IMR-90 (cell line): ENCODE measurements around the gene GLIS1. TPM values are rescaled to one million over a fixed set of nuclear protein-coding genes. Genes with fewer than 3 reads are reported as not detected.

Source experiments
- ATAC-seq: fragments of 200-7000 bp; cut with Tn5 transposase; 2 replicates; pipeline ENCODE4 v1.9.1; 2020; ENCODE audit warnings: low read depth, mild to moderate bottlenecking, moderate library complexity
- BruUV-seq: library from RNA; stranded (reverse); fragments of 400-500 nt; replicated peaks from 2 replicates; lab custom pipeline; 2021; lab: Mats Ljungman, UMichigan
- CTCF ChIA-PET: fragments of 300-600 bp; formaldehyde crosslinking; extraction: SDS; loops from one replicate; lab custom pipeline; 2021; ENCODE audit warnings: antibody characterized with exemption; lab: Yijun Ruan, JAX
- POLR2A ChIA-PET: fragments of 300-600 bp; sonication (Branson Sonifier 250); formaldehyde crosslinking; loops from one replicate; lab custom pipeline; 2022; ENCODE audit warnings: antibody characterized with exemption; ENCODE audit not compliant: unreplicated experiment; lab: Charles Lee
- DNase-seq: peaks from one replicate; pipeline ENCODE4 v3.0.0; 2013
- H2AFZ ChIP-seq: replicated peaks from 2 replicates; pipeline ENCODE3; 2013; ENCODE audit warnings: low read length, mild to moderate bottlenecking; ENCODE audit not compliant: poor library complexity
- H2AK5ac ChIP-seq: 2 replicates; pipeline ENCODE4 v1.6.1; 2013; ENCODE audit warnings: low read depth, low read length, inconsistent platforms
- H2AK9ac ChIP-seq: replicated peaks from 2 replicates; pipeline ENCODE3; 2013; ENCODE audit warnings: mild to moderate bottlenecking, low read depth, low read length, moderate library complexity; ENCODE audit not compliant: poor library complexity
- H2BK120ac ChIP-seq: 2 replicates; pipeline ENCODE4 v1.6.1; 2013; ENCODE audit warnings: low read depth, low read length, inconsistent platforms
- H2BK15ac ChIP-seq: 3 replicates; pipeline ENCODE4 v1.6.1; 2013; ENCODE audit warnings: low read depth, low read length, inconsistent platforms
- H2BK20ac ChIP-seq: 2 replicates; pipeline ENCODE4 v1.6.1; 2013; ENCODE audit warnings: low read depth, mild to moderate bottlenecking, inconsistent platforms, low read length, moderate library complexity
- H2BK5ac ChIP-seq: 2 replicates; pipeline ENCODE4 v1.6.1; 2013; ENCODE audit warnings: mild to moderate bottlenecking, low read depth, low read length, inconsistent platforms; ENCODE audit not compliant: poor library complexity, severe bottlenecking
- H3K14ac ChIP-seq: replicated peaks from 2 replicates; pipeline ENCODE4 v1.6.1; 2013; ENCODE audit warnings: low read depth, low read length, inconsistent platforms
- H3K18ac ChIP-seq: 2 replicates; pipeline ENCODE4 v1.6.1; 2013; ENCODE audit warnings: low read depth, low read length, control low read depth
- H3K23ac ChIP-seq: 2 replicates; pipeline ENCODE4 v1.6.1; 2013; ENCODE audit warnings: low read depth, low read length, inconsistent platforms
- H3K27ac ChIP-seq: 2 replicates; pipeline ENCODE4 v1.5.1; 2013; ENCODE audit warnings: mild to moderate bottlenecking, control low read depth, low read length; ENCODE audit not compliant: insufficient read depth
- H3K27me3 ChIP-seq: 2 replicates; pipeline ENCODE4 v1.6.1; 2013; ENCODE audit warnings: low read length; ENCODE audit not compliant: control insufficient read depth, insufficient read depth
- H3K36me3 ChIP-seq: 2 replicates; pipeline ENCODE4 v1.6.1; 2013; ENCODE audit warnings: low read length, mixed read lengths; ENCODE audit not compliant: control insufficient read depth, insufficient read depth
- H3K4ac ChIP-seq: 2 replicates; pipeline ENCODE4 v1.6.1; 2013; ENCODE audit warnings: low read depth, low read length, inconsistent platforms
- H3K4me1 ChIP-seq: 2 replicates; pipeline ENCODE4 v1.6.1; 2013; ENCODE audit warnings: low read length, mixed read lengths; ENCODE audit not compliant: control insufficient read depth, insufficient read depth
- H3K4me2 ChIP-seq: 2 replicates; pipeline ENCODE4 v1.6.1; 2013; ENCODE audit warnings: low read depth, mild to moderate bottlenecking, control low read depth, low read length, moderate library complexity
- H3K4me3 ChIP-seq: 2 replicates; pipeline ENCODE4 v1.5.1; 2013; ENCODE audit warnings: low read depth, mild to moderate bottlenecking, control low read depth, low read length, moderate library complexity; ENCODE audit not compliant: insufficient read depth
- H3K56ac ChIP-seq: 2 replicates; pipeline ENCODE4 v1.6.1; 2013; ENCODE audit warnings: low read length, inconsistent platforms; ENCODE audit not compliant: insufficient read depth; ENCODE audit errors: extremely low read depth
- H3K79me1 ChIP-seq, 2 experiments: 2 replicates each; pipeline ENCODE4 v1.6.1; 2013; ENCODE audit warnings: low read length in 2 of 2, inconsistent platforms in 1 of 2, low read depth in 1 of 2
- H3K9ac ChIP-seq: 2 replicates; pipeline ENCODE4 v1.6.1; 2013; ENCODE audit warnings: low read depth, low read length, control low read depth
- H3K9me1 ChIP-seq: 2 replicates; pipeline ENCODE4 v1.6.1; 2013; ENCODE audit warnings: low read length, inconsistent platforms; ENCODE audit not compliant: insufficient read depth
- H3K9me3 ChIP-seq: 2 replicates; pipeline ENCODE4 v1.6.1; 2013; ENCODE audit warnings: low read length; ENCODE audit not compliant: control insufficient read depth, insufficient read depth
- H4K20me1 ChIP-seq: 2 replicates; pipeline ENCODE4 v1.6.1; 2013; ENCODE audit warnings: low read length, inconsistent platforms; ENCODE audit not compliant: insufficient read depth
- H4K5ac ChIP-seq: 2 replicates; pipeline ENCODE4 v1.6.1; 2013; ENCODE audit warnings: mild to moderate bottlenecking, low read depth, low read length, control low read depth
- H4K8ac ChIP-seq, 2 experiments: 2 replicates each; pipeline ENCODE4 v1.6.1; 2013; ENCODE audit warnings: low read depth in 2 of 2, low read length in 2 of 2, control low read depth in 1 of 2, inconsistent platforms in 1 of 2
- H4K91ac ChIP-seq: 2 replicates; pipeline ENCODE4 v1.6.1; 2013; ENCODE audit warnings: low read depth, low read length, inconsistent platforms; ENCODE audit not compliant: insufficient read depth
- BHLHE40 ChIP-seq: fragments of 150-350 bp; IDR thresholded peaks from 2 replicates; pipeline ENCODE4 v1.6.1; 2016; ENCODE audit warnings: mild to moderate bottlenecking, low read depth, low read length
- CEBPB ChIP-seq: IDR thresholded peaks from 2 replicates; pipeline ENCODE4 v1.6.1; 2012; ENCODE audit warnings: low read depth, low read length, improper control_type of control experiment
- CHD1 ChIP-seq: IDR thresholded peaks from 2 replicates; pipeline ENCODE4 v1.6.1; 2012; ENCODE audit warnings: low read depth, low read length, improper control_type of control experiment
- CTCF ChIP-seq: conservative IDR thresholded peaks from 2 replicates; pipeline ENCODE4 v1.5.1; 2012; ENCODE audit warnings: mild to moderate bottlenecking, low read depth, low read length, improper control_type of control experiment
- FOS ChIP-seq: fragments of 150-350 bp; IDR thresholded peaks from 2 replicates; pipeline ENCODE4 v1.6.1; 2016; ENCODE audit warnings: low read depth, low read length
- MAFK ChIP-seq: IDR thresholded peaks from 2 replicates; pipeline ENCODE4 v1.6.1; 2012; ENCODE audit warnings: low read depth, low read length, improper control_type of control experiment
- MAZ ChIP-seq: IDR thresholded peaks from 2 replicates; pipeline ENCODE4 v1.6.1; 2012; ENCODE audit warnings: low read depth, mild to moderate bottlenecking, low read length, improper control_type of control experiment, moderate library complexity, borderline replicate concordance
- MXI1 ChIP-seq: IDR thresholded peaks from 2 replicates; pipeline ENCODE4 v1.6.1; 2012; ENCODE audit warnings: low read depth, mild to moderate bottlenecking, low read length, moderate library complexity, borderline replicate concordance
- NFE2L2 ChIP-seq: fragments of 150-350 bp; IDR thresholded peaks from 2 replicates; pipeline ENCODE4 v1.6.1; 2016; ENCODE audit warnings: low read depth, mild to moderate bottlenecking, low read length
- RCOR1 ChIP-seq: IDR thresholded peaks from 2 replicates; pipeline ENCODE4 v1.6.1; 2012; ENCODE audit warnings: mild to moderate bottlenecking, low read length, improper control_type of control experiment; ENCODE audit not compliant: insufficient replicate concordance
- RFX5 ChIP-seq: IDR thresholded peaks from 2 replicates; pipeline ENCODE4 v1.8.0; 2012; ENCODE audit warnings: low read depth, mild to moderate bottlenecking, low read length, moderate library complexity
- SMC3 ChIP-seq: fragments of 150-350 bp; IDR thresholded peaks from 2 replicates; pipeline ENCODE4 v1.6.1; 2016; ENCODE audit warnings: low read depth, mild to moderate bottlenecking, antibody characterized with exemption, low read length, moderate library complexity
- USF2 ChIP-seq: fragments of 150-350 bp; IDR thresholded peaks from 2 replicates; pipeline ENCODE4 v1.6.1; 2017; ENCODE audit warnings: mild to moderate bottlenecking, antibody characterized with exemption, low read length, low read depth
- WGBS, 2 experiments: methylation state at CpG; one replicate each; pipeline versions ENCODE4 v1.1.5 to v1.1.7; 2013; ENCODE audit warnings: missing lambda C conversion rate in 2 of 2; ENCODE audit not compliant: insufficient read length in 1 of 2; ENCODE audit errors: extremely low coverage in 2 of 2; 5-methylcytosine and 5-hydroxymethylcytosine counted together
- dilution Hi-C: fragments of 300-500 bp; cut with HindIII; formaldehyde crosslinking; loops from one replicate; pipeline ENCODE4 v1.14.3; 2018; ENCODE audit warnings: low sequenced_read_pairs; ENCODE audit not compliant: unreplicated experiment
- in situ Hi-C: fragments of 300-500 bp; cut with MboI; formaldehyde crosslinking; loops from 3 replicates; pipeline ENCODE4 v1.14.3; 2019; ENCODE audit warnings: low sequenced_read_pairs, inconsistent platforms, mixed read lengths
- intact Hi-C: fragments of 100-400 bp; cut with micrococcal nuclease; formaldehyde crosslinking; loops from 2 replicates; pipeline ENCODE4 v1.10.0; 2022
- polyA plus RNA-seq, 3 experiments: library from polyadenylated mRNA; depleted of rRNA; stranded (reverse); fragments of >200 nt; gene quantifications; 2 replicates each; pipeline ENCODE4 v1.2.3, GENCODE V29; 2012; ENCODE audit warnings: low replicate concordance in 1 of 3
- total RNA-seq: library from RNA; depleted of rRNA; stranded (reverse); fragments of >200 nt; gene quantifications from 2 replicates; pipeline ENCODE4 v1.2.3, GENCODE V29; 2012
- TF ChIP-seq, protein P1 (sequence below): fragments of 150-350 bp; IDR thresholded peaks from 2 replicates; pipeline ENCODE4 v1.6.1; 2016; ENCODE audit warnings: low read depth, mild to moderate bottlenecking, low read length, moderate library complexity, borderline replicate concordance

Gene GLIS1
- total and polyA plus RNA-seq, 2 of the 4 experiments (the other 2 are of a cell fraction) = 0.18 to 2.3 TPM

GRCh38 chr1:53603431-53603830 is 135.5 kb downstream of the GLIS1 start:
- no peak overlapping the region for H2BK20ac ChIP-seq
- no peak overlapping the region for H3K27ac ChIP-seq
- H4K5ac ChIP-seq = no peak overlapping the region
- no peaks in the 10 kb centered on the region; the same call in 1 of the 2 replicates for H3K36me3 ChIP-seq
- no peak overlapping the region for H2BK120ac ChIP-seq
- intact Hi-C loops = no loop called here
- no CpG with 5 or more reads among the region's 6 CpGs for WGBS, 2 experiments
- no peak overlapping the region for H3K4me2 ChIP-seq
- no peak overlapping the region for H3K56ac ChIP-seq
- H3K9me3 ChIP-seq = no peaks in the 10 kb centered on the region
- dilution Hi-C loops = no loop called here
- ChIA-PET CTCF (interaction anchor here (1.1 kb wide), 1 partner anchor 11 kb away, joined by 3 read pairs; no protein-coding TSS in a partner anchor), POLR2A (no interaction called here)
- H3K4me3 ChIP-seq = no peak overlapping the region
- H3K4ac ChIP-seq = no peak overlapping the region
- H3K14ac ChIP-seq = no peak overlapping the region
- no peak overlapping the region for H4K91ac ChIP-seq
- ATAC-seq (no peak), DNase-seq (no peak)
- TF ChIP-seq USF2 (no peak), BHLHE40 (no peak), RFX5 (no peak), CTCF (no peak), CEBPB (no peak), MAZ (no peak), CHD1 (no peak), NFE2L2 (no peak), FOS (no peak), MXI1 (no peak), SMC3 (no peak), MAFK (no peak), RCOR1 (no peak)
- TF ChIP-seq, protein P1, sequence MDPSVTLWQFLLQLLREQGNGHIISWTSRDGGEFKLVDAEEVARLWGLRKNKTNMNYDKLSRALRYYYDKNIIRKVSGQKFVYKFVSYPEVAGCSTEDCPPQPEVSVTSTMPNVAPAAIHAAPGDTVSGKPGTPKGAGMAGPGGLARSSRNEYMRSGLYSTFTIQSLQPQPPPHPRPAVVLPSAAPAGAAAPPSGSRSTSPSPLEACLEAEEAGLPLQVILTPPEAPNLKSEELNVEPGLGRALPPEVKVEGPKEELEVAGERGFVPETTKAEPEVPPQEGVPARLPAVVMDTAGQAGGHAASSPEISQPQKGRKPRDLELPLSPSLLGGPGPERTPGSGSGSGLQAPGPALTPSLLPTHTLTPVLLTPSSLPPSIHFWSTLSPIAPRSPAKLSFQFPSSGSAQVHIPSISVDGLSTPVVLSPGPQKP = no peak
- no peak overlapping the region for H2AK5ac ChIP-seq
- H2AFZ ChIP-seq = no peak overlapping the region
- H3K4me1 ChIP-seq = no peaks in the 10 kb centered on the region
- no peak overlapping the region for H3K9ac ChIP-seq
- H2BK5ac ChIP-seq = no peak overlapping the region
- H3K79me1 ChIP-seq = no peaks in the 10 kb centered on the region; a peak in 1 of 4 replicates
- no TSS peak for BruUV-seq
- H3K18ac ChIP-seq = no peak overlapping the region
- H4K20me1 ChIP-seq = no peaks in the 10 kb centered on the region
- H3K23ac ChIP-seq = no peak overlapping the region
- no peaks in the 10 kb centered on the region; the same call in 1 of the 2 replicates for H3K9me1 ChIP-seq
- H2BK15ac ChIP-seq = no peak overlapping the region
- in situ Hi-C loops = no loop called here
- no peaks in the 10 kb centered on the region; the same call in 1 of the 2 replicates for H3K27me3 ChIP-seq
- no peak overlapping the region for H2AK9ac ChIP-seq
- H4K8ac ChIP-seq = no peak overlapping the region
